Stimulated activated CD4-positive, alpha-beta T cell treated with anti-CD3 and anti-CD28 coated beads, Interleukin-2, amount 100 ng/mL, for 24 hours (primary cell): Measurements from ENCODE around the gene BICD2.

Experiments used
- DNase-seq, 2 donors: peaks; one replicate each; pipeline ENCODE4 v3.0.0-alpha.2; 2020

Gene BICD2

DNA sequence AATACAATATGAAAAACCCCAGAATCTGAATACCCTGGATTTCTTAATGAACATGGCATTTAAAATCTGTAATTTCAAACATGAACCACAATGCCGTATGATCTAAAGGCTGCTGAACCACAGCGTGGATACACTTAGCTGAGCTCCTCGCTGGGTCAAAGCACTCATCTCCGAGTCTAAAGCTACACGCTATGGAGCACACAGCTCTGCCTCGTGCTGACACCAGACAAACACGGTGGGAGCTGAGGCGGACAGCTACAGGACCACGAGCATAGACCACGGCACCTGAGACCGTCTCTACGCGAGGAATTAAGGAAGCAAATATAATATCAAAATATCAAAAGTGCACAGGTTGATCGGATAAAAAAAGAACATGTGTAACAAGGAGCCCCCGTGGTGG, 51.9 kb downstream of the BICD2 start:
- no peak for DNase-seq

DNA sequence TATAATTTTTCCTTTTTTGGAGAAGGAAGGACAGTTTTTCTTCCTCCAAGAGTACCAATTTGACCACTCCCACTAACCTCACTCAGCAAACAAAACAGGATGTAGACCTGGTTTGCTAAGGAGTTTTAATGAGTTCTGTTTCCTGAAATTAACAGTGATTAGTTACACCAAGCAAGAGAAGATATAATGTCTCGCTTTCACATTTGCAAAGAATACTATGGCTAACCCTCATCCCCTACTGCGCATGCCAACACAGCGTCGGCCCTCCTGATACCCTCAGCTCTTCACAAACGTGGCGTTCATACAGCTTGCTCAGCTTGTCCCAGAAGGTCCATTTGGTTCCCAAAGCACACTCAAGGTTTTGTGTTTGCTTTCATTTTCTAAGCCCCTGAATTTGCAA, 52.8 kb downstream of the BICD2 start:
- no peak for DNase-seq

DNA sequence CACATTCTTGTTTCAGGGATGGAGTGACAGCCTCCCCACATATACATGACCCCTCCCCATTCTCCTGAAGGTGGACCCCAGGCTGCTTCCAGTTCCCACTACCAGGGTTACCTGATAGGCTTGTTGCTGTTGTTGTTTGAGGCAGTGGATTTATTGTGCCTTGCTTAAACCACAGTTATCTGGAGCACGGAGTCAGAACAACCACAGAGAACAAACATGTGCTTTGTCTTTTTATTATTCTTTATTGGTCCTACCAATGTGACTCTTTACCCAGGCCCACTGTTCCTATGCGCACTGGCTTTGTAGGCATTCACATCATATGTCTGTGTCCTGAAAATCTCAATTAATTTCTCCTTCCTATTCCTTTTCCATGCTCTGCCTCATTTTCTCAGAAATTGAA, 53.5 kb downstream of the BICD2 start:
- no peak for DNase-seq

DNA sequence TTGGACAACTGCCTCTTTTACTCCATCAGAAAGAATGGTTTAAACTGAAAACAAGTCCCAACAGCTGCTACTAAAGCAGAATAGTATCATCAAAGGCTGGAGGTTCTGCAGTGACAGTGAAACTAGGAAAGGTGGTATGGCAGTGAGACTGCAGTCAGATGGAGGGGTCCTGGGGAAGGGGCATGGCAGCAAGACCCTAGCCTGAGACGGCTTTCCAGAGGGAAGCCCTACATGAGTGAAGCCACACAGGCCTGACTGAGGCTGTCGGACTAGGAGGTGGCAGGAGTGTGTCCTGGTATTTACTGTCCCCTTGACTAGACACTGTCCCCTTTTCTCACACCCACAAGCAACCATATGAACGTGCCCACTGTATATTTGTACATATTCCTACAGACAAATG, 54.3 kb downstream of the BICD2 start:
- no peak for DNase-seq

- DNase-seq = no peak
These were observed 54.7 kb downstream of the BICD2 start for GRCh38 chr9:92709954-92710353.

DNA sequence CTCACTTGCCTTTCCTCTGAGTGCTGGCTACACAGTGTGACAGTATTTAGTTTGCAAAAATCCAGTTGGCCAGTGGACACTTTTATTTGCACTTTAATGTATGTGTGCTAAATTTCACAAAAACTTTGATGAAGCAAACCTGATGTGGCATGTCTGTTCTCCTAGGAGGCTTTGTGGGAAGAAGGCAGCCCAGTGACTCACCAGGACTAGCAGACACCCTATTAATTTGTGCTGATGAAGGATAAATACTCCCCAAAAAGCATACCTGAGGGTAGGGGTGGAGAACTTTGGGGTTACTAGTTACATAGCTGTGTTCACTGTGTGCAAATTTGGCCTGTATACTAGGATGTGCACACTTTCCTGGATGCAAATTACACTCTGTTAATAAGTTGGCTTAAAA, 55.4 kb downstream of the BICD2 start:
- no peak for DNase-seq

GRCh38 chr9:92707530-92707929, 57.1 kb downstream of the BICD2 start:
- DNase-seq = no peak

GRCh38 chr9:92706218-92706940, 58.3 kb downstream of the BICD2 start:
- peak; percentile 31 to 39 for DNase-seq

DNA sequence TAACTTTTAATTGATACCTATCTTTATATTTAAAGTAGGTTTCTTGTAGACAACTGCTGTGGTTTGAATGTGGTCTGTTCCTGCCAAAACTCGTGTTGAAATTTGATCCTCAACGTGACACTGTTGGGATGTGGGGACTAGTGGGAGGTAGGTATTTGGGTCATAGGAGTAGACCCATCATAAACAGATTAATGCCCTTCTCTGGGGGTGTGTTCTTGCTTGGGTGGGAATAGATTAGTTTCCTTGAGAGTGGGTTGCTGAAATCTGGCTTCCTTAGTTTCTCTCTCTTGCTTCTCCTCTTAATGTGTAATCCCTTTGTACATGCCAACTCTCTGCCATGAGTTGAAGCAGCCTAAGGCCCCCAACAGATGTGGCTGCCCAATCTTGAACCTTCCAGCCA, 60.1 kb downstream of the BICD2 start:
- DNase-seq = no peak

DNA sequence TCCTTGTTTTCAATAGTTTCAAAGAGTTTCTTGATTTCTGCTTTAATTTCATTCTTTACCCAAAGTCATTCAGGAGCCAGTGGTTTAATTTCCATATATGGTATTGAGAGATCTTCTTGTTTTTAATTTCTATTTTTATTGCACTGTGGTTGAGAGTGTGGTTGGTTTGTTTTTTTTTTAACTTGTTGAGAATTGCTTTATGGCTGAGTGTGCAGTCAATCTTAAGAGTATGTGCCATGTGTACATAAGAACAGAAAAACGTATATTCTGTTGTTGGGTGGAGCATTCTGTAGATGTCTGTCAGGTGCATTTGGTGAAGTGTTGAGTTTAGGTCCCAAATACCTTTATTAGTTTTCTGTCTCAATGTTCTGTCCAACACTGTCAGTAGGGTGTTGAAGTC, 68.0 kb downstream of the BICD2 start:
- no peak for DNase-seq

GRCh38 chr9:92686954-92687353, 77.7 kb downstream of the BICD2 start:
- DNase-seq = no peak

- no peak for DNase-seq
These were observed 79.6 kb downstream of the BICD2 start for GRCh38 chr9:92685022-92685421.

DNA sequence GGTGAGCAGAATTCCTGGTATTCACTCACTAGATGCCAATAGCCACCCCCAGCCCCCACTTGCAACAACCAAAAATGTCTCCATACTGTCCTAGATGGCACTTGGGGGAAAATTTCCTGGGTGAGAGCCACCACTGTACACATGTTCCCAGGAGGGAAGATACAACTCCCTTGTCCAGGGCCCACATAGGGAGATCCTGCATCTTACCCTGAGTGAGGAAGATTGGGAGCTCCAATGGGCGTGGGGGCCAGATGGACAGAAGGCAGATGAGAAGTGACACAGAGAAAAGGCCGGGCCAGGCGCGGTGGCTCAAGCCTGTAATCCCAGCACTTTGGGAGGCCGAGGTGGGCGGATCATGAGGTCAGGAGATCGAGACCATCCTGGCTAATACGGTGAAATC, 82.4 kb downstream of the BICD2 start:
- no peak for DNase-seq

- DNase-seq = no peak
These were observed 84.2 kb downstream of the BICD2 start for GRCh38 chr9:92680166-92681119.

- DNase-seq = no peak
These were observed 85.0 kb downstream of the BICD2 start for GRCh38 chr9:92679413-92680165.

DNA sequence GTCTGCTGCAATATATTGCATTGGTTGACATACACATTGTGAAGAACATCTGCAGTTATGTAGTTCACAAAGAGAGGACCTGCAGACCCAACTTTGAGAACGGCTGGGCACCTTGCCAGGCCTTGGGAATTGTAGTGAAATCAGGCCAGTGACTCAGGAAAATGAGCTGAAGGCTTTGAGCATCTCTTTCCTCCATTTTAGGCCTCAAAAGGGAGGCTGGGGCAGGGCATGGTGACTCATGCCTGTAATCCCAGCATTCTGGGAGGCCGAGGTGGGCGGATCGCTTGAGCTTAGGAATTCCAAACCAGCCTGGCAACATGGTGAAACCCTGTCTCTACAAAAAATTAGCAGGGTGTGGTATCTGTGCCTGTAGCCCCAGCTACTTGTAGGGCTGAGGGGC, 93.3 kb downstream of the BICD2 start:
- DNase-seq = no peak

GRCh38 chr9:92669890-92670708, 94.5 kb downstream of the BICD2 start, which contains the start of gene IPPK:
Gene IPPK, minus strand, starts transcription at chr9:92670131. Its CDS starts 143 bp downstream, at chr9:92669988.
- DNase-seq = peak; percentile 98 to 99

DNA sequence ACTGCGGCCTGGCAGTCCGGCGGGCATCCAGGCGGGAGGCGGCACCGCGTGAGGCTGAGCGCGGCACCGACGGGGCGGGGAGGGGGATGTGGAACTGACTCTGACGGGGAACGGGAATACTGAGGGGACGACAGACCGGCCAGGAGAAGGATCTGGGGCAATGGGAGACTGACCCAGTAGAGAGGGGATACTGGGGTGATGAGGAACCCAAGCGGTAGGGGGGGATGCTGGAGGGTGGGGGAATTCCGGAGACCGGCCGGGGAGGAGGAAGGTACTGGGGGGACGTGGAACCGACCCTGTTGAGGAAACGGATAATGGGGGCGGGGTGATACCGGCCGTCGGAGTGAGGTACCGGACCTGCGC, 95.1 kb downstream of the BICD2 start:
- DNase-seq = peak; percentile 43 to 48

DNA sequence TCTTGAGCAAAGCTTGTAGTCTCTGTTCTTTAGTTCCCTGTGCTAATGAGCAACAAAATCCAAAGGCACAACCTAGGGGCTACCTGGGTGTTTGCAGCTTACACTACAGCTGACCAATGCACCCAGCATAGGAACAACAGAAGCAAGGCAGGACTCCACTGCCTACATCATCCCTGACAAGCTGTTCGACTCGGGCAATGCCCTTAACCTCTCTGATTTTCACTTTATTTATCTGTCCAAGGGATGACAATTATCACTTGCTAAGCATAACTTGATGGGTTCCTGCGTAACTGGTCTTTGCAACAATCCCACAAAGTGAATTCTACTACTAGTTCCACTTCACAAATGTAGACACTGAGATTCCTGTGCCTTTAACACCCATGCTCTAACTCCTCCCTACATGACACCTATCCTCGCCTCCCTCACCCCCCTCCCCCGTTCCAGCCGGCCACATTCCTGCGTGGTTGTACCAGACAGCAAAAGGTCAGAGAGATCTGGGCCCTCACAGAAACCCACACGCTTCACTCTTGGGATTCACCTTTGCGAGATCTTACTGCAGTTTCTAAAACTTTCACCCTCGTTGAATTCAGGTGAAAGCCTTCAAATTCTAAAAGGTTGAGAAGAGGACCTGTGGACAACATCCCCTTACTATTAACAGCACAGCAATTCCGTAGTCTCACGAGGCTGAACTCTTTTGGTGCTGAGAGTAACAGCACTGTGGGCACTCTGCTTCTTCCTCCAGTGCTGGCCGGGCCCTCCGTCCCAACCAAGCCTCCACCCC, 95.7 kb downstream of the BICD2 start:
- peak; percentile 59 to 63 for DNase-seq

GRCh38 chr9:92666912-92667532, 97.6 kb downstream of the BICD2 start:
- DNase-seq = no peak

DNA sequence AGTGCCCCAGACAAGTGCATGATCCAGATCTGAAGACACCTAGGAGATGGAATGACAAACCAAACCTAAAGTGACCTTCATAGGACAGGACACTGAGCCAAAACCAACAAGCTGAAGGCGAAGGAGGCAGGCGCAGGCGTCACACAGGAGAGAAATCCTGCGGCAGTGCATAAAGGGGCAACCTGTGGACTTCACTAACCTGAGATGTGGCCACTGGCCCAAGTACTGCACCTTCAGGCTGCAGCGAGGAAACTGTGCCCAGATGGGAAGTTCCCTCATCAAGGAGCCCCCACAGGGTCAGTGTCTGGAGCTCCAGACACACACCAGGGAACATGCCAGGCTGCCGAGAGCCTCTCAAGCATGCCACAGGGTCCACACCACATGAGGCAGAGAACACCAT, 98.4 kb downstream of the BICD2 start:
- DNase-seq = no peak
